Endothelial cell of umbilical vein (primary cell): ENCODE data around the gene MFSD1.

Experiments used
- CTCF ChIP-seq, 2 donors: IDR thresholded peaks; 1 replicate in 1 of 2; 2 replicates in 1 of 2; pipeline ENCODE4 v1.5.1; 2011; ENCODE audit warnings: low read length in 2 of 2, mild to moderate bottlenecking in 2 of 2, moderate library complexity in 2 of 2, control low read depth in 1 of 2, inconsistent platforms in 1 of 2, low read depth in 1 of 2; ENCODE audit not compliant: insufficient read depth in 1 of 2; ENCODE audit errors: extremely low read depth in 1 of 2
- EZH2 ChIP-seq: IDR thresholded peaks from 2 replicates; pipeline ENCODE4 v1.6.1; 2012; ENCODE audit warnings: borderline replicate concordance, low read depth, mild to moderate bottlenecking, moderate library complexity, low read length, inconsistent platforms; ENCODE audit not compliant: severe bottlenecking
- FOS ChIP-seq: IDR thresholded peaks from 2 replicates; pipeline ENCODE4 v1.6.1; 2011; ENCODE audit warnings: mild to moderate bottlenecking, low read length, moderate library complexity, borderline replicate concordance; ENCODE audit not compliant: insufficient read depth
- GATA2 ChIP-seq: IDR thresholded peaks from 2 replicates; pipeline ENCODE4 v1.7.0; 2011; ENCODE audit warnings: low read depth, mild to moderate bottlenecking, moderate library complexity, mixed read lengths, low read length; ENCODE audit not compliant: insufficient read length, insufficient read depth
- JUN ChIP-seq: IDR thresholded peaks from 2 replicates; pipeline ENCODE4 v1.6.1; 2011; ENCODE audit warnings: borderline replicate concordance, low read depth; ENCODE audit not compliant: insufficient read length, insufficient read depth
- MAX ChIP-seq: IDR thresholded peaks from 2 replicates; pipeline ENCODE4 v1.6.1; 2011; ENCODE audit not compliant: insufficient read depth, insufficient read length
- MYC ChIP-seq: IDR thresholded peaks from one replicate; pipeline ENCODE4 v1.6.1; 2011; ENCODE audit warnings: mild to moderate bottlenecking, low read depth, low read length
- POLR2A ChIP-seq: IDR thresholded peaks from 2 replicates; pipeline ENCODE4 v1.6.1; 2012; ENCODE audit warnings: low read depth, mild to moderate bottlenecking, control low read depth, low read length
- POLR2AphosphoS5 ChIP-seq: IDR thresholded peaks from 2 replicates; pipeline ENCODE4 v1.6.1; 2012; ENCODE audit warnings: low read depth, mild to moderate bottlenecking, control low read depth, low read length, moderate library complexity; ENCODE audit not compliant: insufficient read depth

- no peak for TF ChIP-seq CTCF (IDR thresholded peaks at IDR 0.05; ENCODE audit: extremely low read depth in 1 of 2, insufficient read depth in 1 of 2, low read depth in 1 of 2, low read length in 2 of 2)
- TF ChIP-seq JUN: no peak
- no peak for TF ChIP-seq POLR2A
- TF ChIP-seq POLR2AphosphoS5: no peak
- no peak for TF ChIP-seq GATA2
- no peak for TF ChIP-seq FOS
- TF ChIP-seq EZH2: no peak
- no peak for TF ChIP-seq MYC
- TF ChIP-seq MAX: no peak
Measured at GRCh38 chr3:158773166-158773565, 28.7 kb upstream of the MFSD1 start.
